ENCODE measurements around the gene SPATA16.
"Not testable (repeated sequence)": the region's sequence is repeated elsewhere in the genome, so short reads cannot be mapped to it uniquely, and the experiment has no call there.

The SPATA16 gene

GRCh38 chr3:172931746-172932285, 209.2 kb downstream of the SPATA16 start:
- no peak for DNase-seq

GRCh38 chr3:172929451-172929850, 211.6 kb downstream of the SPATA16 start:
- DNase-seq = no peak

GRCh38 chr3:172924546-172924945, 216.5 kb downstream of the SPATA16 start:
- DNase-seq = no peak

GRCh38 chr3:172919297-172919683, 221.7 kb downstream of the SPATA16 start:
- DNase-seq = no peak

- DNase-seq = no peak
Observed at GRCh38 chr3:172918568-172919296, 222.3 kb downstream of the SPATA16 start.

- no peak for DNase-seq
Observed at GRCh38 chr3:172918165-172918564, 222.9 kb downstream of the SPATA16 start.

GRCh38 chr3:172915911-172916514, 225.0 kb downstream of the SPATA16 start:
- no peak for DNase-seq

GRCh38 chr3:172914854-172915253, 226.2 kb downstream of the SPATA16 start:
- no peak for DNase-seq

GRCh38 chr3:172913911-172914655, 227.0 kb downstream of the SPATA16 start:
- no peak for DNase-seq

GRCh38 chr3:172911142-172911541, 229.9 kb downstream of the SPATA16 start:
- DNase-seq = no peak

GRCh38 chr3:172908771-172909270, 232.2 kb downstream of the SPATA16 start:
- DNase-seq = no peak

GRCh38 chr3:172905451-172905850, 235.6 kb downstream of the SPATA16 start:
- no peak for DNase-seq

- no peak for DNase-seq
Observed at GRCh38 chr3:172904711-172905373, 236.2 kb downstream of the SPATA16 start.

- DNase-seq = no peak
Observed at GRCh38 chr3:172903642-172904320, 237.3 kb downstream of the SPATA16 start.

GRCh38 chr3:172892158-172892557, 248.9 kb downstream of the SPATA16 start:
- no peak for DNase-seq

GRCh38 chr3:172885704-172886103, 255.3 kb downstream of the SPATA16 start:
- DNase-seq = no peak

- DNase-seq = no peak
Observed at GRCh38 chr3:172882563-172882962, 258.5 kb downstream of the SPATA16 start.

- DNase-seq = not testable (repeated sequence)
Observed at GRCh38 chr3:172879381-172879780, 261.7 kb downstream of the SPATA16 start.

- no peak for DNase-seq
Observed at GRCh38 chr3:172877011-172877410, 264.0 kb downstream of the SPATA16 start.

GRCh38 chr3:172876297-172876696, 264.7 kb downstream of the SPATA16 start:
- no peak for DNase-seq

GRCh38 chr3:172875039-172875438, 266.0 kb downstream of the SPATA16 start:
- DNase-seq = no peak

Measured in CD4-positive, alpha-beta T cell treated with Interferon alpha-2 for 1 hour (primary cell).